Measurements from ENCODE around the gene ADCY3.
A peak's percentile ranks its signal among the peaks of the same experiment; 100 is the strongest.
"Not testable (repeated sequence)": the region's sequence is repeated elsewhere in the genome, so short reads cannot be mapped to it uniquely, and the experiment has no call there.

Gene ADCY3

DNA sequence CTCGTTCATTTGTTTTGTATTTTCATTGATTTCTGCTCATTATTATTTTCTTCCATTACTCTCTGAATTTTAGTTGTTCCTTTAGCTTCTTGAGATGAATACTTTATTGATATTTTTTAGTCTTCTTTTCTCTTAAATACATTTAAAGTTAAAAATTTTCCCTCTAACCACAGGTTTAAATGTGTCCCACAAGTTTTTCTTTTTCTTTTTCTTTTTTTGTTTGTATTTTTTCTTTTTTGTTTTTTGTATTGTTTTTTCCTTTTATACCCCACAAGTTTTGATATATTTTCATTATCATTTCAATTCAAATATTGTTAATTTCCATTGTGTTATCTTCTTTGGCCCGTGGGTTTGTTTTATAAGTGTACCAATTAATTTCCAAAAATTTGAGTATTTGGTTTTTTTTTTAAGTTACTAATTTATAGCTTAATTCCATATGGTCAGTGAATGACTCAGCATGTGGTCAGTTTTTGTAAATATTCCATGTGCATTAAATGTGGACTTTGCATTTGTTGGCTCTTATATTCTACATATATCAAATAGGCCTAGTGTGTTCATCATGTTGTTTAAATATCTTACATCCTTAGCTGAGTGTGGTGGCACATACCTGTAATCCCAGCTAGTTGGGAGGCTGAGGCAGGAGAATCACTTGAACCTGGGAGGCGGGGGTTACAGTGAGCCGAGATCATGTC, 110.6 kb downstream of the ADCY3 start:
- no peak for DNase-seq (ENCODE audit: low spot score)

DNA sequence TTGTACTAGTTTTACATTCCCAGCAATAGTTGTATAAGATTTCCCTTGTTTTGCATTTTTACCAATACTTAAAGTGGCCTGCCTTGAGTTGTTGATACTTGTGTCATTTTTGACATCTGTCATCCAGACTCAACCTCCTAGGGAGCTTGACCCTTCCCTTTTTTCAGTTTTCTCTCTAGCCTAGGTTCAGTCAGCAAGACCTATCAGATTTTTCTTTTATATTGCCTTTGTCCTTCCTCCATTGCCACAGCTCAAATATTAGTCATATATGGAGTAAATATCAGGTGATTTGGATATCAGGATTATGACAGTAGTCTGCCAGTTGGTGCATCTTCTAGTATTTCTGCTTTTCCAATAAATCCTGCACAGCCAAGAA, 113.4 kb downstream of the ADCY3 start:
- DNase-seq (ENCODE audit: low spot score) = no peak

DNA sequence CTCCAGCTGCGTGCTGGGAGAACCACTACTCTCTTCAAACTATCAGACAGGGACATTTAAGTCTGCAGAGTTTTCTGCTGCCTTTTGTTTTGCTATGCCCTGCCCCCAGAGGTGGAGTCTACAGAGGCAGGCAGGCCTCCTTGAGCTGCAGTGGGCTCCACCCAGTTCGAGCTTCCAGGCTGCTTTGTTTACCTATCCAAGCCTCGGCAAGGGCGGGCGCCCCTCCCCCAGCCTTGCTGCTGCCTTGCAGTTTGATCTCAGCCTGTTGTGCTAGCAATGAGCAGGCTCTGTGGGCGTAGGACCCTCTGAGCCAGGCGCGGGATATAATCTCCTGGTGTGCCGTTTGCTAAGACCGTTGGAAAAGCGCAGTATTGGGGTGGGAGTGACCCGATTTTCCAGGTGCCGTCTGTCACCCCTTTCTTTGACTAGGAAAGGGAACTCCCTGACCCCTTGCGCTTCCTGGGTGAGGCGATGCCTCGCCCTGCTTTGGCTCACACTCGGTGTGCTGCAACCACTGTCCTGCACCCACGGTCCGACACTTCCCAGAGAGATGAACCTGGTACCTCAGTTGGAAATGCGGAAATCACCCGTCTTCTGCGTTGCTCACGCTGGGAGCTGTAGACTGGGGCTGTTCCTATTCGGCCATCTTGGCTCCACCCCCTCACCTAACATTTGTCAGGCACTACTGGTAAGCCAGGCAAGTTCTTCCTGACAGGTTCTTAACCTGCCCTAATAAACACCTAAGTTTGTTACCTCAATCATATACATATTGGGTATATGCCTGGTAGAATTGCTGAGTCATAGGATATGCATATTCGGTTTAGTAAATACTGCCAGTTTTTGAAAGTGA, 114.0 kb downstream of the ADCY3 start:
- DNase-seq (ENCODE audit: low spot score) = peak; percentile 57

DNA sequence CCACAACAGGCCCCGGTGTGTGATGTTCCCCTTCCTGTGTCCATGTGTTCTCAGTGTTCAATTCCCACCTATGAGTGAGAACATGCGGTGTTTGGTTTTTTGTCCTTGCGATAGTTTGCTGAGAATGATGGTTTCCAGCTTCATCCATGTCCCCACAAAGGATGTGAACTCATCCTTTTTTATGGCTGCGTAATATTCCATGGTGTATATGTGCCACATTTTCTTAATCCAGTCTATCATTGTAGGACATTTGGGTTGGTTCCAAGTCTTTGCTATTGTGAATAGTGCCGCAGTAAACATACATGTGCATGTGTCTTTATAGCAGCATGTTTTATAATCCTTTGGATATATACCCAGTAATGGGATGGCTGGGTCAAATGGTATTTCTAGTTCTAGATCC, 119.5 kb downstream of the ADCY3 start:
- DNase-seq (ENCODE audit: low spot score) = not testable (repeated sequence)

DNA sequence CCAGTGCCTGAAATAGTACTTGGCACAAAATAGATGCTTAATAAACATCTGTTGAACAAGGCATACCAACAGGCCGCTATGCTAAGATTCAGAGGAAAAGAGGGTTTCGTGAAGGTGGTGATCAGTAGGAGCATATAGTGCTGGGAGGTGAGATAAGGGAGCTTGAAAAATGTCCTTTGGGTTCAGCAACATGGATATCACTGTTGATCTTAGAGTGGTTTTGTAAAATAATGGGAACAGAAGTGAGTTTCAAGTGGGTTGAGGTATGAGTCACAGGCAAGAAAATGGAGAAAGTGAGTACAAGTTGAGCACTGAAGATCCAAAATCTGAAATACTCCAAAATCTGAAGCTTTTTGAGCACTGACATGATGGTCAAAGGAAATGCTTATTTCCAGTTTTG, 122.4 kb downstream of the ADCY3 start:
- no peak for DNase-seq (ENCODE audit: low spot score)

DNA sequence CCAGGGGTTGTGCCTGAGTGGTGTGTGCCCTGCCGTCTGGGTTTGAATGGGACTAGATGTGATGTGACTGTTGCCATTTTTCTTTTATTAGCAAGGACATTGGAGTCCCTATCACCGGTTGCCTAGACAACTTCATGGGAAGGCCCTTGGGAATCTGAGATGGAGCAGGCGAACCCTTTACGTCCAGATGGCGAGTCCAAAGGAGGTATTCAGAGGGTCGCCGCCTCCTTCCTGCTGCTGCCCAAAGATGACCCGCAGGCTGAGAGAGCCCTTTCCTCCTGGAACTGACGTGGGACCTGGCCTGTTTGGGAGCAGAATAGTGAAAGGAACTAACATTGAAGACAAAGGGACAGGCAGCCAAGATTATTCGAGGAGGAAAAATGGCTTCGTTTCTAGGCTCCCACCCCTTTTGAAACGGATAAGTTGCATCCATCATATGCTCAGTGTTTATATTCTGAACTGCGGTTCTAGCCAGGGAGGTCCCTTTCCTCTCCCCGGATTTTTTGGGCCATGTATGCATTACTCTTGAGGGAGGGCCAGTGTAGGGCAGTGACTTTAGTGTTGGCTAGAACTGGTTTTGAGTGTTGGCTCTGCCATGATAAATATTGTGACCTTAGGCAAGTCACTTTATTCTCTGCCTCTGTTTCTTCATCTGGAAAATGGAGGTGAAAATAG, 126.1 kb downstream of the ADCY3 start:
- DNase-seq (ENCODE audit: low spot score) = no peak

DNA sequence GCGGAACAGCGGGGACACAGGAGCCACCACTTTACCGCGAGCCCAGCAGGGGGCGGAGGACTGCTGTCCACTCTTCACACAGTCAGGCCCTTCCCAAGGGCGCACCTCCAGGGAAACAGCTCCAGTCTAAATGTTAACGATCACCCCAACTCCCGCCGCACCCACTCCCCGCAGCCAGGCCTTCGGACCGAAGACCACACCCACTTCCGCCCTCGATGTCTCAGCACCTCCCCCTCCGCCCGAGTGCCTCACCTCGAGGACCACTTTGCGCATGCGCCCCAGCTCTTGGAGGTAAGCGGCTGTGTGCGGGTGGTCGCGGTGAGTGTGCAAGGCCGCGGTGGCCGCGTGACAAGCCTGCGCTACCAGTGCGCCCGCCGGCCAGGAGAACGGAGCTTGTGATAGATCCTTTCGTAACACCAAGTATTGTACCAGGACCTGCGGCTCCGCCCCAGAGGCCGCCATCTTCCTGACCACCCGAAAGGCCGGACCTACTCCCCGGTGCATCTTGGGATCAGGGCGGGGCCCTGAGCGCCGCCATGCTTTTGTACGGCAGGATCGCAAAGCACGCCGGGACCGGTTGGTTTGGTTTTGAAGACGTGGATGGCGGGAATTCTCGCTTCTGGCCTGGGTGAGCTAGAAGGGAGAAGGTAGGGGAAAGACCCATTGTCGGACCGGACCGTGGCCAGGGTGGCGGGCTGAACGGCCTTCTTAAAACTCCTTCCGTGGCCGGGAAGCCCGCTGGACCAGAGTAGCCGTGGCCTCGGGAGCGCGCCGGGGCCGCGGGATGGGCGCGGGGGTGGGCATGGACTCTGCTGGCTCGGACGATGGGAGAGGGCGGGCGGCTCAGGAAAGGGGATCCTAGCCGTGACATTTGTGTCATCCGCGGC, 126.9 kb downstream of the ADCY3 start, which contains the start of the genes CENPO and PTRHD1:
CENPO (plus strand) TSS at position 552 of the 887 bp plus-strand sequence. CDS start 495 bp downstream, outside the sequence.
PTRHD1 (minus strand) TSS at position 518 of the 887 bp plus-strand sequence; CDS start at position 504, 14 bp downstream.
- DNase-seq (ENCODE audit: low spot score) = peak; percentile 97

DNA sequence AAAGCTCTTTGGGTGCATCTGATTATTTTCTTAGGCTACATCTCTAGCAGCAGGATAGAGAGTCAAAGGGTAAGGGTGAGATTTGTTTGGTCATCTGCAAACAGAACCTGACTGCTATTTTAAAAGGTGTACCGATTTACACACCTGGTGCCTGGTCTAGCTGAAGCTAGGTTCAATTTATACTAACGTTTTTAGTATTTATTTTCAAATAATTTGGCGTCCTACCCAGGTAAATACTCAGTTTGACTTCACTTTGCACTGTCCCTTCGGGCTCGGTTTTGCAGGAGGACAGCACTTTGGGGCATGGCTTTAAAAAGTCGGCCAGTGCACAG, 127.5 kb downstream of the ADCY3 start:
- DNase-seq (ENCODE audit: low spot score) = no peak

DNA sequence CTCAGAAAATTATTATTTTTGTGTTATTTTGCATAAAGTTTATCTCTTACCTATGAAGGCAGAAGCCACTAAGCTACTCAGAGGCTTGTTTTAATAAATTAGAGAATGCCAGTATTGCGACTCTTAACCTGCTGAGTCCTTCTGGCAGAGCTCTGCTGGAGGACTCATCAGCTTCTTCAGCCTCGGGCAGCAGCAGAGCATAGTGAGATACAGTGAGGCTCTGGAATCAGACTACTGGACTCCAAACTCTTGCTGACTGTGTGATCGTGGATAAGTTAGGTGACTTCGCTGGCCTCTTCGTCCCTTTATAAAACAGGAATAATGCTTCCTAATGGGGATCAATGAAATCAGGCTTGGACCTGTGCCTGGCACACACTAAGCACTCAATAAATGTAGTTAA, 128.6 kb downstream of the ADCY3 start:
- no peak for DNase-seq (ENCODE audit: low spot score)

DNA sequence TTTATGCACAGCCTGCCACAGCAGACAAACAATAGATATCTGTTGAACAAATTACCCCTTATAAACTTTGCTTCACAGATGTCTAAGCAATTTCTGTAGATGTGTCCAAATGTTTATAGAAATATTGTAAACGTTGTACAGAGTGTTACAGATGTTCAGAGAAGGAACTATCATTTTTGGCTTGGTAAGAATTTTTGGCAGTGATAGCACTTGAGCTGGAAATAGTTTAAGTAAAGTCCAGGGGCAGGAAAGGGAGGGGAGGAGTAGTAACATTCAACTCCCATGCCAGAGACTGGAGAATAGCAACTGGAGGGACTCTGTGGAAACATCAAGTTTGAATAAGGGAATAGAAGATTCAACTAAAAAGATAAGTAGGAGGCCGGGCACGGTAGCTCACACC, 131.2 kb downstream of the ADCY3 start:
- DNase-seq (ENCODE audit: low spot score) = no peak

DNA sequence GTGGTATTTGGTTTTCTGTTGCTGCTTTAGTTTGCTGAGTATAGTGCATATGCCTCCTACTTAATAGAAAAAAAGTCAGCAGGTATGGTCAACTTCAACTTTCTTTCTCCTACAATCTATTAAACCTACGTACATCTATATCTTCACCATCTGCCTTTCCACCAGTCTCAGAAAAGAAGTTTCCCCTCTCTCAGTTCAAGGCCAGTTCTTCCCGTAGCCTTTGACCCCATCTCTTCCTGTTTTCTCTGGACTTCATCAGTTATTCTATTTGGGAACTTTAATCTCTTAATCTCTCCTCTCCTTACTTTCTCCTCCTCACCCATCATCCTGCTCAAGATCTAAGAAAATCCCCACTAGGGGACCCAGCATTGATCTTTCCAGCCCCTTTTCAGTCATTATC, 132.5 kb downstream of the ADCY3 start:
- DNase-seq (ENCODE audit: low spot score) = no peak

DNA sequence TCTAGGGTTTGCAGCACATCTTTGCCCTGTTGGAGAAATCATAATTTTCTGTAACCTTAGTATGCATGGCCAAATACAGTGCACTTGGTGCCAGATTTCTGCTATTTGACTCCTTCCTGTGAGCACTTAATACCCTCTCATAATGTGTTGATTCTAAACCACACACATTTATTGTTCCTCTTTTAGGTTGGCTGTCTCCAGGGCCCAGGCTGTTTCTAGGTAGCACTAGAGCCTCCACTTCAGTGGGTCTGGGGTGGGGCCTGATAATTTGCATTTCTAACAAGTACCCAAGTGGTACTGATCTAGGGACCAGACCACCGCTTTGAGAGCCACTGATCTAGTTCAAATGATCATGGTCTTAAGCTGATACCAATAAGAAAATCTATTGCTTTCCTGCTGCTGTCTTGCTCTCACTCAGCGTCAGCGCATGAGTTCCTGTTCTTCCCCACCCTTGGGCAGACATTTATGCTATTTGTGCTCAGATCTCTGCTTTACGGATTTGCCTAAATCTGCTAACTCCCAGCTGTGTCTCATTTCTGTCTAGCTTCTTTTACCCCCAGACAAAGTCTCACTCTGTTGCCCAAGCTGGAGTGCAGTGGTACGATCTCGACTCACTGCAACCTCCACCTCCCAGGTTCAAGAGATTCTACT, 134.2 kb downstream of the ADCY3 start:
- DNase-seq (ENCODE audit: low spot score) = no peak

DNA sequence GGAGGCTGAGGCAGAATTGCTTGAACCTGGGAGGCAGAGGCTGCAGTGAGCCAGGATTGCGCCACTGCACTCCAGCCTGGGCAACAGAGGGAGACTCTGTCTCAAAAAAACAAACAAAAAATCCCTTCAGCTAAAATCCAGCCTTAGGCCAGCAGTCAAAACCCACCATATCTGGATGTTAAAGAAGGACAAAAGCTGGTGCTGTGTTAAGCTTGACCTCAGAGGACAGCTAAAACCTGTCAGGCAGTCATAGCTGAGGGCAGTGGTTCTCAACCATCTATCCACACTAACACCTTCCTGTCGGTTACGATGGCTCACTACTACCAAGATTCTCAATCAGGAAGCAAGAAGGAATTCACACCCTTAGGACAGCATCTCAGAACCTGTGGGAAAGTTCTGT, 136.4 kb downstream of the ADCY3 start:
- DNase-seq (ENCODE audit: low spot score) = no peak

DNA sequence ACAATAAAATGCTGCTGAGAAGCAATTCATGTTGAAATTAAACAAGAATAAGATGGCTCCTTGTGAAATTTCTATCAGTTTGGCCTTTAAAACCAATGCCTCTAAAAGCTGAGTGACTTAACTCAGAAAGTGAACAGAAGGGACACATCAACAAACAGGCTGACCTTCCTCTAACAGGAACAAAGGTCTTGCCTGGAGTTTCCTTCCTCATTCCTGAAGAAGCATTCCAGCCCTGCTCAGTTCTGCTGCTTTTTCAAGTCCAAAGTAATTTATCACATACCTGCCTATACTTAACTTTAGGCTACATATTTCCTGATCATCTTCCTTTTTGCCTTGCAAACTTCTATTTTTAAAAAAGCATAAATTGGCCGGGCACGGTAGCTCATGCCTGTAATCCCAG, 140.9 kb downstream of the ADCY3 start:
- DNase-seq (ENCODE audit: low spot score) = peak; percentile 20

DNA sequence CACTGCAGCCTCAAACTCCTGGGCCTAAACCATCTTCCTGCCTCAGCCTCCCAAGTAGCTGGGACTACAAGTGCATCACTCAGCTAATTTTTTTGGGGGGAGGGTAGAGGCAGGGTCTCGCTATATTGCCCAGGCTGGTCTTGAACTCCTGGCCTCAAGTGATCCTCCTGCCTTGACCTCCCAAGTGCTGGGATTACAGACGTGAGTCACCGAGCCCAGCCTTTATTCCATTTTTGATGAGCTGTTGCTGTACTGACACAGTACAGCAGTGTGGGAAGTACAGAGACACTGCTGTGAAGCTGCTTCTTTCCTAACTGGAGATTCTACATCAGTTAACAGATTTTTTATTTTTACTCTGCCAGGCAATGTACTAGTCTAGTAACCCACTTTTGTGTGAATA, 145.7 kb downstream of the ADCY3 start:
- DNase-seq (ENCODE audit: low spot score) = no peak

DNA sequence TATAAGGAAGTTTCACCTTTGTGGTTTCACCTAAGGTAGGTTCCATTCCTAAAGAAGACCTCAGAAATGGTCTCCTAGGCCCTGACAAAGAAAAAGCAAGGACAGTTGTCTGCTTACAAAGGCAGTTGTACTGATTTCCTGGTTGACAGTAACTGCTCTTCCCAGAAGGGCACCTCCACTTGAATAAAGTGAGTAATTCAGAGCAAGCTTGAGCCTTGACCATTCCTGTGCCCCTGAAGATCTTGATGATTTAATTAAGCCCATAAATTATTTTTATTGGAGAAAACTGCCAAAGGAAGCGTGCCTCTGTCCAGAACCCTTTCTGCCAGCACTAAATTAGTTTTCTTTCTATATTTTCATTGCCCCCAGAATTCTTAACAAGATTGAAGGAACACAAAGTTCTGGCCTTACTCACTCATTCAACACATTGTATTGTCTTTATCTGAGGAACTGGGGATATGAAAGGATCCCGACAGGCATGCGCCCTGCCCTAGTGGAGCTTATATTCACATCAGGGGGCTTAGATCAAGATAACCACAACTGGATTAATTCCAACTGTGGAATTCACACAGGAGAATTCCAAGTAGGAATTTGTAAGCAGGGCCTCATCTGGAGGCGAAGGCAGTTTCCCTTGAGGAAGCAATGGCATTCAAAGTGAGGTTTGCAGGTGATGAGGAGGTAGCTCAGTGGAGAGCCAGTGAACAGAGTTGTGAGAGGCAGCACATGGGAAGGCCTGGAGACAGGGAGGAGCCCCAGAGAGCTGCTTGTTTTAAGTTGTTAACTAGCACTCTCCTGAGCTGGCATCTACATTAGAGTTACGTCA, 148.1 kb downstream of the ADCY3 start:
- peak; percentile 45 for DNase-seq (ENCODE audit: low spot score)

DNA sequence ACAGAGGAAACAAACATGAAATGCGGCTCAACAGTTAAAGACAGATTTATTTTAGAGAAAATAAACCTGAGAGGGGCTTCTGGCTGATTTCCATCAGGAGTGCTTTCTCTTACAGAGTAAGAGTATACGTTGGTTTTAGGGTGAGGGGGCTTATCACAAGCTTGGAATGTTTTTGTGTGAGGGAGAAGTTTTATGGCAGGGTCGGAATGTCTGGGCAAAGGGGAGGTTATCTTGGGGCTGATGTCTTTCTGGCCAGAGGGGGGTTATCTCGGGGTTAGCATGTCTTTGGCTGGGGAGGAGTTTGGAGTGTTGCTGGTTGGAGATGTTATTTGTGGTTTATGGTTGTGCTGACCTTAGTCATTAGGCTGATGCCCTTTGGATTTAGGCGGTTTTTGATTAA, 149.0 kb downstream of the ADCY3 start:
- no peak for DNase-seq (ENCODE audit: low spot score)
